GM12872 (cell line): ENCODE measurements around the gene KRTAP10-12.
"Not testable (repeated sequence)": the region's sequence is repeated elsewhere in the genome, so short reads cannot be mapped to it uniquely, and the experiment has no call there.

ENCODE experiments used
- TF ChIP-seq, protein P1 (sequence below): IDR thresholded peaks from 3 replicates; pipeline ENCODE4 v1.5.1; 2011; ENCODE audit warnings: low read depth, mild to moderate bottlenecking, low read length, moderate library complexity; ENCODE audit not compliant: insufficient read depth

Gene KRTAP10-12, protein sequence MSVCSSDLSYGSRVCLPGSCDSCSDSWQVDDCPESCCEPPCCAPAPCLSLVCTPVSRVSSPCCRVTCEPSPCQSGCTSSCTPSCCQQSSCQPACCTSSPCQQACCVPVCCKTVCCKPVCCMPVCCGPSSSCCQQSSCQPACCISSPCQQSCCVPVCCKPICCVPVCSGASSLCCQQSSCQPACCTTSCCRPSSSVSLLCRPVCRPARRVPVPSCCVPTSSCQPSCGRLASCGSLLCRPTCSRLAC

GRCh38 chr21:44697172-44697810 lies at the start of gene KRTAP10-12:
Gene KRTAP10-12, plus strand, starts transcription at chr21:44697172. Its CDS starts 30 bp downstream, at chr21:44697202.
- TF ChIP-seq, protein P1, sequence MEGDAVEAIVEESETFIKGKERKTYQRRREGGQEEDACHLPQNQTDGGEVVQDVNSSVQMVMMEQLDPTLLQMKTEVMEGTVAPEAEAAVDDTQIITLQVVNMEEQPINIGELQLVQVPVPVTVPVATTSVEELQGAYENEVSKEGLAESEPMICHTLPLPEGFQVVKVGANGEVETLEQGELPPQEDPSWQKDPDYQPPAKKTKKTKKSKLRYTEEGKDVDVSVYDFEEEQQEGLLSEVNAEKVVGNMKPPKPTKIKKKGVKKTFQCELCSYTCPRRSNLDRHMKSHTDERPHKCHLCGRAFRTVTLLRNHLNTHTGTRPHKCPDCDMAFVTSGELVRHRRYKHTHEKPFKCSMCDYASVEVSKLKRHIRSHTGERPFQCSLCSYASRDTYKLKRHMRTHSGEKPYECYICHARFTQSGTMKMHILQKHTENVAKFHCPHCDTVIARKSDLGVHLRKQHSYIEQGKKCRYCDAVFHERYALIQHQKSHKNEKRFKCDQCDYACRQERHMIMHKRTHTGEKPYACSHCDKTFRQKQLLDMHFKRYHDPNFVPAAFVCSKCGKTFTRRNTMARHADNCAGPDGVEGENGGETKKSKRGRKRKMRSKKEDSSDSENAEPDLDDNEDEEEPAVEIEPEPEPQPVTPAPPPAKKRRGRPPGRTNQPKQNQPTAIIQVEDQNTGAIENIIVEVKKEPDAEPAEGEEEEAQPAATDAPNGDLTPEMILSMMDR = not testable (repeated sequence)

DNA sequence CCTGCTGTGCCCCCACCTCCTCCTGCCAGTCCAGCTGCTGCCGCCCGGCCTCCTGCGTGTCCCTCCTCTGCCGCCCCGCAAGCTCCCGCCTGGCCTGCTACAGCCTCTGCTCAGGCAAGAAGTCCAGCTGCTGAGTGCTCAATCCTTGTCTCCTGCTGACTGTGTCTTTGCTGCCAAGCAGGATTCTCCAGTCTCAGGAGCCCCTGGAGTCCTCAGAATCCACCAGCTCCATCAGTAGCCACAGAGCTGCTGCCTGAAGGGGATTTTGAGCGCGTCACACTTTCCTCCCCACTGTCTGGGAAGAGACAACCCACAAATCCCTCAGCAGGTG lies 49.8 kb upstream of the KRTAP10-12 start:
- TF ChIP-seq, protein P1 = no peak

DNA sequence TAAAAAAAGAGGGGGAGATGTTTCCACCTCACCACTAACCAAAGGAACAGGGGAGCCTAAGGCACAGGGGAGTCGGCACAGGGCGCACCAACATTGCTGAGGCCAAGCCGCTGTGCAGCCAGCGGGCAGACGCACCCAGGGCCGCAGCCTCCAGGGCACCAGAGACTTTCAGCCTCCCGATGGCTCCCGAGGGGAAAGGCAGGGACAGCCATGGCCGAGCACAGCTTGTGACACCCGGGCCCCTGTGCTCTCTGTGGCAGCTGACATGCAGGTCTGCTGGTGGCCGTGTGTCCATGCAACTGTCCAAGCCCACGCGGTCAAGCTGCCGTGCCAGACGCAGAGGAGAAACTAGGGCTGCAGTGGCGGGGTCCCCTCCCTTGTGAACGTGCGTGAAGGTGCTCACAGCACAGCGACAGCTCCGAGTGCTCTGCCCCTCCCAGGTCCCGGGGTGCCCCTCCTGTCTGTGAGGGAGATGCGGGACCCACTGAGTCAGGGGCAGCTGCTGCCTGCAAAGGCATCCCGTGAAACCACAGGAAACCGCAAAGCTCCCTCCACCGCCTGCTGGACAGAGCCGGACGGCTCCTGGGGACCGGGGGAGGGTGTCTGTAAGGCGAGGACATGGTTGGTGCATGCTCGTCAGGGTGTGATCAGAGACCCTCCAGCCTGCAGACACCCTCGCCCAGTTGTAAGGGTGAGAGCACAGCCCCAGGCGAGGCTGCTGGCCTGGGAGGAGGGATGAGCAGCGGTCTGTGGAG lies 48.2 kb upstream of the KRTAP10-12 start:
- TF ChIP-seq, protein P1 = no peak

DNA sequence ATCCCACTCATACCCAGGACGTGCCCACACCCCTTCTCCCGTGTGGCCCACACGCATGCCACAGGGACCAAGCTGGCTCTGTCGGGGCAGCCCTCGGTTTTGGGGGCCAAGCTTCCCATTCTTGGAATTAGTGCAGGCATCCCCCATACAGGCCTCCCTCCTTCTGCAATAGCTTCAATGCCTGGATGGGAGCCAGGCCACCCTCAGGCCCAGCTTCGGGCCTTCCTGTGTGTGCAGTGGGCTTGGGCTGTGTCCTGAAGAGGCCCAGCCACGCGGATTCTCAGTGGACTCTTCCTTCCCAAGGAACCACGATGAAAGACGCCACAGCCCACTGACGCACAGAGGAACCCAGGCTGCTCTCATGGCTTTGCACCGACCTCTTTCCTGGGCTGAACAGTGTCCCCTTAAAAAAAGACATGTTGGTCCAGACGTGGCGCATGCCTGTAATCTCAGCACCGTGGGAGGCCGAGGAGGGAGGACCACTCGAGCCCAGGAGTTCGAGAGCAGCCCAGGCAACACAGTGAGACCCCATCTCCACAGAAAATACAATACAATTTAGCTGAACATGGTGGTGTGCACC lies 47.4 kb upstream of the KRTAP10-12 start:
- TF ChIP-seq, protein P1 = no peak

DNA sequence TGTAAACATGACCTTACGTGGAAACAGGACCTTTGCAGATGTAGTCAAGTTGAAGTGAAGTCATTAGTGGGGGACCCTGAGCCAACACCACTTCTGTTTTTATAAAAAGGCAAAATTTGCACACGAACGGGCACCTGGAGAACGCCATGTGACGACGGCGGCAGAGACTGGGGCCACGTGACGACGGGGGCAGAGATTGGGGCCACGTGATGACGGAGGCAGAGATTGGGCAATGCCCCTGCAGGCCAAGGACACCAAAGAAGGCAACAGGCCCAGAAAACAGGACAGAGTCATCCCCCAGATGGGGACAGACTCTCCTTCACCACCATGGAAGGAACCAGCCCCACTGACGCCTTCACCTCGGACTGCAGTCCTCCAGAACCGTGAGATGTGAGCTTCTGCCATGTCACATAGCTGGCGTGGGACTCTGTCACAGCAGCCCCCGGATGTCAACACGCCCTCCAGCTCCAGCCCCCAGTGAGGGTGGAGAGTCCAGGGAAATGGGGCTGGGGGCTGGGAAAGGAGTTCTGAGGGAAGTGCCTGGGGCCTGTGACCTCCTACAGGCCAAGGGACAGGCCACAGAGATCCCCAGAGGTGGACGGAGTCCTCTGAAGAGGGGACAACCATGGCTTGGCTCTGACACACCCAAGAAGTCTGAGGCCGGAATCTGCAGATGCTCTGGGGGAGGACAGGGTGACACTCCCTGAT lies 46.6 kb upstream of the KRTAP10-12 start:
- TF ChIP-seq, protein P1 = no peak

DNA sequence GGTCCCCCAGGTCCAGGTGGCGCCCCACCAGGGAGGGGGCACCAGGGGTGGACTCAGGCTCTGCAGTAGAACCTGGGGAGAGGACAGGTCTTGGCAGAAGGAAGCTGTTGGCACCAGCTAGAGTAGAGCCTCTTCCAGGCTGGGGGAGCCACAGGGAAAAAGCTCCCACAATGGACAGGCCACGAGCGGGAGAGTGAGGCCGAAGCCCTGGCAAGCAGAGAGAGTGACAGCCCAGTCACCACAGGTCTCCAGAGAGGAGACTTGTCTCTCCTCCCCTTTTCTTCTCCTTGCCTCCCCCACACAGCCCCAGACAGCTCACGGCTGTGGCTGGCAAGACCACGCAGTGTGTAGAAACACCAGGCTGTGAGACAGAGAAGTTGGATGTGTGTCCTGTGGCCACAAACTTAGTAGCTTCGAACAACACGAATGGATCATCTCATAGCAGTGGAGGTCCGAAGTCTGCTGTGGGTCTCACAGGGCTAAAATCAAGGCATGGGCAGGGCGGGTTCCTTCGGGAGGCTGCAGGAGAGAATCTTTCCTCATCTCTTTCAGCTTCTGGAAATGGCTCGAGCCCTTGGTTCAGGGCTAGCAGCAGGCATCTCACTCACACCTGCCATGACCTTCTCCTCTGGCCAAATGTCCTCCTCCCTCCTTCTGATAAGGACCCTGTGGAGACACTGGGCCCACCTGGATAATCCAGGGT lies 45.8 kb upstream of the KRTAP10-12 start:
- TF ChIP-seq, protein P1 = no peak

DNA sequence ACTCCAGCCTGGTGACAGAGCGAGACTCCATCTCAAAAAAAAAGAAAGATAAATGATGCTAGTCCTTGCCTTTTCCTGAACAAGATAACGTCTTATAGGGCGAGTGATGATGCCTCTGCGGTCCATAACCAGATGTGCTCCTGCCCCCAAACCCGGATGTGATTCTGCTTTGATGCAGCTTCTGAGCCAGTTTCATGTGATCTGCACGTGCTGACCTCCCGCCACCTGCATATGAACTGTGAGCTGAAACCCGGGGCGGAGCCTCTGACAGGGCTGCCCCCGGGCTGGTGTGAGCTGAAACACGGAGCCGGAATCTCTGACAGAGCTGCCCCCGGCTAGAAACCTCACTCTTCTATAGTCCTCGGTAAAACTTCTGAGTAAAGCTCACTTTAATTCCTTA lies 43.8 kb upstream of the KRTAP10-12 start:
- TF ChIP-seq, protein P1 = no peak
